Smooth muscle cell of the umbilical artery (primary cell): ENCODE results near the gene STKLD1. TPM values are rescaled to one million over a fixed set of nuclear protein-coding genes. Genes with fewer than 3 reads are reported as not detected.

Experiments
- total RNA-seq: library from RNA; depleted of rRNA; stranded (reverse); fragments of >200 nt; gene quantifications from 2 replicates; pipeline ENCODE4 v1.2.3, GENCODE V29; 2014

The STKLD1 gene
- 0.28 and 0.59 TPM in 2 replicates for total RNA-seq

DNA sequence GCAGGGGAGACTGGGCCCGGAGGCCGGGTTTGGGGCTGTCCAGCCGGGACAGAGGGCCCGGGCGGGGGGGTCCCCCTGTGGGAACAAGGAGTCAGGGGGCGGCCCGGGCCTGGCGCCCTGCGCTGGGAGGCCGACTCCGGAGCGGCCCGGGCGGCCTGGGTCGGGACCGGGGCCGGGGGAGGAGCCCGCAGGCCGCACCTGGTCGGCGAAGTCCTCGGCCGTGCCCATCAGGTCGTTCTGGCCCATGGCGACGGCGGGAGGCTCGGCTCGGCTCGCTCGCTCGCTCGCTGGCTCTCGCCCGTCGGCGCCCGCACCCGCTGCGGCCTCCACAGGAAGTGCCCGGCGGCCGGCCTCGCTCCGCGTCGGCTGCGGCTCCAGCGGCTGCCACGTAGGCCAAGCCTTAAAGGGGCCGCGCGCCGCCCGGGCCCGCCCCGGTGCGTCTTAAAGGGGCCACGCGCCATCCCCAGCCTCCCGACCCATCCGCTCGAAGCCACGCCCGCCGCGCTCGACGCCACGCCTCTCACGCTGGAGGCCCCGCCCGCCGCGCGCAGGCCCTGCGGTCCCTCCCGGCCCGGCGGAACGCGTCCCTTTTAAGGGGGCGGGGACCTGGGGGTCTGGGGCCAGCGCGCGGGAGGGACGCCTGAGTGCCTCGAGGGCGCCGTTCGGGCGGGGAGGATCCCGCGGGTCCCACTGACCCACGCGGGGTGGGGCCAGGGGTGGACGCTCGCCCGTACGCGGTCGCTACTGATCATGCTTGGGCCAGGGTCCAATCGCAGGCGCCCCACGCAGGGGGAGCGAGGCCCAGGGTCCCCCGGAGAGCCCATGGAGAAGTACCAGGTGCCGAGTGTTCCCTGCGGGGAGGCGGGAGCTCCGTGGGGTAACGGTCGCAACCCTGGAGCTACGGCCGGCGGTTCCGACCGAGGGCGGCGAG lies at the start of gene STKLD1, which contains the start of gene SURF4:
Gene STKLD1, plus strand, starts transcription at position 643 of the 931 bp plus-strand sequence. Its CDS starts 108 bp downstream, at position 751.
Gene SURF4, minus strand, starts transcription at position 337 of the 931 bp plus-strand sequence. Its CDS starts 91 bp downstream, at position 246.

GRCh38 chr9:133335924-133336811 lies 40.0 kb upstream of the STKLD1 start, which contains the start of gene SURF6:
Gene SURF6, minus strand, starts transcription at chr9:133336188. Its CDS starts 56 bp downstream, at chr9:133336132.

GRCh38 chr9:133347985-133348717 lies 28.0 kb upstream of the STKLD1 start, which contains the start of the genes MED22 and RPL7A:
Gene MED22, minus strand, starts transcription at chr9:133348131. Its CDS starts 1,469 bp downstream, at chr9:133346662.
Gene RPL7A, plus strand, starts transcription at chr9:133348218. Its CDS starts 26 bp downstream, at chr9:133348244.

GRCh38 chr9:133356391-133357091 lies 19.6 kb upstream of the STKLD1 start, which contains the start of the genes SURF1 and SURF2:
Gene SURF1, minus strand, starts transcription at chr9:133356487. Its CDS starts 34 bp downstream, at chr9:133356453.
Gene SURF2, plus strand, starts transcription at chr9:133356550. Its CDS starts 43 bp downstream, at chr9:133356593.

DNA sequence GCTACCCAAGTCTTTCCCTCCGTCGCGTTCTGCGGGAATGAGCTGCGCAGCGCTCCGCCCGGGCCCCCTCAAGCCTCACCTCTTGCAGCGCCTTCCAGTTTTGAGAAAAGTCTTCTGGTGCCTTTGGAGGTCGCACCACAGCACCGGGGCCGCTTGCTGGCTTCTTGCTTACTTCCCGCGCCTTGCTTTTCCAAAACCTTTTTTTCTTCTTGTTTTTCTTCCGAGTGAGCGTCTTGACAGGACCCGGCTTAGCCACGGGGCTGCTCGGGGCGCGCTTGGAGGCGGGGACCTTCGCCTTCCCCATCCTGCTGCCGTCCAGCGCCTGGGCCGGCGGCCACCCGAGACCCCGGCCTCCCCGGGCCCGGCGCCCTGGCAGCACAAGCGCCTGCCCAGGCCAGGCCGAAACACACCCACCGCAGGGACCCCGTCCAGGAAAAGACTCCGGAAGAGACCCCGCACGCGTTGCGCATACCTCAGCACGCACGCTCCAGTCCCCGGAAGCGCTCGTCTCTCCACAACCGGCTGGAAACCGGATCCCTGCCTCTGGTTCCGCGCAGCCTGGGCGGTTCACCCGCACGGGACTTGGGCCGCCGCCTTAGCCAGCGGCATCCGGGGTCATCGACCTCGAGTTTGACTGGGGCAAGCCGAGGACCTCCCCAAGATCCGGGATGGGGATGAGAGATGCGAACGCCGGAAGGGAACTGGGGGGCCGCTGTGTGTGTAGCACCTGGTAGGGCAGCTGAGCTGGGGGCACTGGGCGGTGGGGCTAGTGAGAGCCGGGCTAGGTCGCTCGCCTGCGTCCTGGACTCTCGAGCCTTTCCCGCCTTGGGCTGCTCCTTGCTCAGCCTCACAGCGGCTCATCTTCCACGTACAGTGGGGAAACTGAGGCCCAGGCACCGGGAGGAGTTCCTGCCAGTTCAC lies 41.6 kb downstream of the STKLD1 start, which contains the start of gene REXO4:
Gene REXO4, minus strand, starts transcription at position 470 of the 921 bp plus-strand sequence. Its CDS starts 166 bp downstream, at position 304.

GRCh38 chr9:133421615-133422542 lies 45.7 kb downstream of the STKLD1 start, which contains the start of gene ADAMTS13:
Gene ADAMTS13, plus strand, starts transcription at chr9:133422367. Its CDS starts 77 bp downstream, at chr9:133422444.

Other genes with a start within 250 kb of the STKLD1 start
- 6.9 and 8.6 TPM in 2 replicates for gene GBGT1, start 212.5 kb upstream of the STKLD1 start, total RNA-seq
- gene OBP2B, start 167.1 kb upstream of the STKLD1 start, total RNA-seq: not detected in 2 replicates
- not detected in 2 replicates for gene ABO, start 101.2 kb upstream of the STKLD1 start, total RNA-seq
- gene SURF6, start 40.2 kb upstream of the STKLD1 start, total RNA-seq: 9.2 and 15.6 TPM in 2 replicates
- 15.1 and 24.0 TPM in 2 replicates for gene MED22, start 28.2 kb upstream of the STKLD1 start, total RNA-seq
- gene RPL7A, start 28.1 kb upstream of the STKLD1 start, total RNA-seq: 1,358 and 2,141 TPM in 2 replicates
- gene SURF1, start 19.9 kb upstream of the STKLD1 start, total RNA-seq: 14.6 and 24.9 TPM in 2 replicates
- 8.9 and 11.0 TPM in 2 replicates for gene SURF2, start 19.8 kb upstream of the STKLD1 start, total RNA-seq
- gene SURF4, start 306 bp upstream of the STKLD1 start, total RNA-seq: 608 and 665 TPM in 2 replicates
- gene REXO4, start 41.6 kb downstream of the STKLD1 start, total RNA-seq: 11.3 and 18.9 TPM in 2 replicates
- gene ADAMTS13, start 46.0 kb downstream of the STKLD1 start, total RNA-seq: 1.8 and 2.8 TPM in 2 replicates
- gene CACFD1, start 83.6 kb downstream of the STKLD1 start, total RNA-seq: 7.6 and 10.4 TPM in 2 replicates
- gene SLC2A6, start 102.7 kb downstream of the STKLD1 start, total RNA-seq: 33.1 and 38.3 TPM in 2 replicates
- gene MYMK, start 148.6 kb downstream of the STKLD1 start, total RNA-seq: not detected in 2 replicates
- gene ADAMTSL2, start 158.3 kb downstream of the STKLD1 start, total RNA-seq: 0.83 and 4.8 TPM in 2 replicates
- 0.30 TPM in 1 of 2 replicates, not detected in the other for gene FAM163B, start 233.0 kb downstream of the STKLD1 start, total RNA-seq